GM21737 (cell line): ENCODE measurements around the gene KCNK17.

Experiments used
- ATAC-seq: cut with Tn5 transposase; IDR thresholded peaks from one replicate; pipeline ENCODE4 v1.9.1; 2021; ENCODE audit warnings: mild to moderate bottlenecking, moderate library complexity; ENCODE audit not compliant: unreplicated experiment

Gene KCNK17

DNA sequence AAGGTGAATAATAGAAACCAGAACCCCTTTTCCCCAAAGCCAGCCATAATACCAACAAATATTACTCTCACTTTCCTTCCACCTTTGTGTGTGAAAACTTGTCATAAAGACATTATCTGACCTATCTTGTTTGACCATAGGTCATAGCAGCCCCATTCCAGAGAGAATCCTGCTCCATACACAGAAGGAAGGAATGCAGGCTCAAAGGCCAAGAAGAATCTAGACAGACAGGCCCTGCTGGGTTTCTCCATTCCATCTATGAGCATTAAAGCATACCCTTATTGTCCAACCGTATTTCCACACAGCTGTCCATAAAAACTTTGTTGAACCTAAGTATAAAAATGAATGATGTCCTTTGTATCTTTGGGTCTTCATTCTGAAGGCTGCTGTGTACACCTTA, 44.3 kb downstream of the KCNK17 start:
- no peak for ATAC-seq

DNA sequence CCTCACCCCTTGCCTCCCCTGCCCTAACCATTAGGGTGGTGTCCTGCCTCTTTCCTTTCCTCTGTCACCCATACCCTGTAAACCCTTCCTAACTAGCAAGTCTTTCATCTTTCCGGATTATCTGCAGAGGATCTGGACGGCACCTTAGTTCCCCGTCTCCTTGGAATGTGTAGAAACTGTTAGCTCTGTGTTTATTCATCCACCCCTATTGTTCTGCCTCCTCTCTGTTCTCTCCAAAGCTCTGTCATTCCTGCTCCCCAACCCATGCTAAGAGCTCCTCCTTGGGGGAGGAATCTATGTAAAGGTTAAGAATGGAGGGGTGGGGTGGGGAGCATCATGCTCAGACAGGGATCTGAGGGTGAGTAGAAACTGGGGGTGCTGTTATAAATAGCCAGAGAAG, 45.5 kb downstream of the KCNK17 start:
- no peak for ATAC-seq

DNA sequence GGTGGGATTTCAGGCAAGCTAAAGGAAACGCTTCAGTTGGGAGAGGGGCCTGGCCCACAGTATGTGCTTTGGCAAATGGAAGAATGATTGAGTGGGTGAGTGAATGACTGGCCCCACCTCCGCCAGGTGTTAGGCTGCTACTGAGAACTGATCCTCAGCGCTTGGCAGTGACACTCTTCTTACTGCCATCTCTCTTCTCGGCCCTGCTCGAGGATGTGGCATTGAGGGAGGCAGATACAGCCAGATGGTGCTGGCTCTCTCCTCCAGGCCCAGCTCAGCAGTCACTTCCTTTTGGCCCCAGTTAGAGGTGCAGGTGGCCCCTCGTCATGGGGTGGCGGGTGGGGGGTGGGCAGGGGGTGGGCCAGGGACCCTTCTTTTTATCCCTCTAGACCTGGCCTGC, 46.0 kb downstream of the KCNK17 start:
- no peak for ATAC-seq

DNA sequence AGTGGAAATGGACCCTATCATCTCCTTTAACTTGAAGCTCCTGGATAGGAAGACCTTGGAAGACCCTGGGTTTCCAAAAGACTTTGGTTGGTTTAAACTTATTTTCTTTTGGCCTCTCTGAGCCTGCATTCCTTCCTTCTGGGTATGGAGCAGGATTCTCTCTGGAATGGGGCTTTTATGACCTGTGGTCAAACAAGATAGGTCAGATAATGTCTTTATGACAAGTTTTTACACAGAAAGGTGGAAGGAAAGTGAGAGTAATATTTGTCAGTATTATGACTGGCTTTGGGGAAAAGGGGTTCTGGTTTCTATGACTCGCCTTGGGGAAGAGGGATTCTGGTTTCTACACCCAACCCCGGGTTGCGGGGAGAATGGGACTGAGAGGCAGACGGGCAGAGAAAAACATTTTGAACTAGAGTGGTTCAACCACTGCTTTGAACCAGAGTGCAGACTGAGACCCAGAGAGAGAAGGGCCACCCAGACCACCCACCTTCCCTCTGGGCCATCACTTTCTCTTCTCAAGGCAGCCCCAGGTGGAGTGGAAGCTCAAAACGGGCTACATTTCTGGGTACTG, 47.4 kb downstream of the KCNK17 start:
- no peak for ATAC-seq

DNA sequence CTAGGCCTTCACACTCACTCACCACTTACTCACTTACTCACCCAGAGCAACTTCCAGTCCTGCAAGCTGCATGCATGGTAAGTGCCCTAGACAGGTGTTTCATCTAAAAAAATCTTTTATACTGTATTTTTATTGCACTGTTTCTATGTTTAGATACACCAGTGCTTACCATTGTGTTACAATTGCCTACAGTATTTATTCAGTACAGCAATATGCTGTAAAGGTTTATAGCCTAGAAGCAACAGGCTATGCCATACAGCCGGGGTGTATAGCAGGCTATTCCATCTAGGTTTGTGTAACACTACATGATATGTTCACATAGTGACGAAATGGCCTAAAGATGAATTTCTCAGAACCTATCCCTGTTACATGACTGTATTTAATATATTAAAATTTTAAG, 47.8 kb downstream of the KCNK17 start:
- ATAC-seq: no peak

DNA sequence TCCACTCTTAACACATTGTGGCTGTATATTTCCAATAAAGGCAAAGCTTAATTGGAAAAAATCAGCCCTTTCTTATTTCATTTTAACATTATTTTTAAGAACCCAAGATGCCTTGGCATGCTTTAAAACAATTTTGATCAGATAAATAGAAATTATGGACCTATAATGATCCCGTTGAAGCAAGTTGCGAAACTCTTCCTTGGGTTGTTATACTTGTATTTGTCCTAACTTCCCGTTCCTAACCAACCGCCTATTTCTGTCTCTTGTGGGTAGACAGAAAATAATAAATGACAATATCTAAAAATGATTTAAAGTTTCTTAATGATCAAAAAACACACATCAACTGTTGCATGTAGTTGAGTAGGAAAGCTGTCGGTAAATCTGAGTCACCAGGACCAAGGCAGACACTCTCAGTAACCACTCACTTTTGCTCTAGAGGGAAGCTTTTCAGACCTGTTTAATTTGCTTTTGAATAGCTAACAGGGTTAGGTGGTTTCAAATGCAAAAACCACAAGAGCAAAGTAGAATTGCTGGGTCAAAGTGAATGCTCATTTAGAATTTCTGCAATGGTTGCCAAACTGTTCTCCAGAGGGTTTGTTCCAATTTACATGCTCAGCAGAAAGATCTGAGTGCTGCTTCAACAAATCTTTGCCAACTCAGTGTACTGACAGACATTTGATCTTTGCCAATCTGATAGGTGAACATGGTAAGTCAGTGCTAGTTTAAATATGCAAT, 50.7 kb downstream of the KCNK17 start:
- no peak for ATAC-seq

DNA sequence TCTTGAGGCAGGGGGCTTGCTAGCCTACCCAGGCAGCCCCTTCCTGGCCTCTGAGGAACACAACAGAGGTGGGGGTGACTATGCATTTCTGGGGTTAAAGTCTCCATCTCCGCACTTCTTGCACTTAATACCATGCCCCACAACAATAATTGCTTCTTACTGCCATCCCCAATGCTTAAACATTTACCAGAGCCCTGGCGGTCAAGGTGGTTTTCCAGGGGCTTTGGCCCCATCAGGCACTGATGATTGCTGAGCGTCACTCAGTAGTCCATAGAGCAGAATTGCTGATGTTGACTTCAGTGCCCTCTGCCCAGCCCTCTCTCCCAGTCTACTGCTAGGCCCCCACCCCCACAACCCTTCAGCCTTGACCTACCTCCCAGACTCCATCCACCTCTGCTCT, 52.5 kb downstream of the KCNK17 start:
- ATAC-seq: no peak

DNA sequence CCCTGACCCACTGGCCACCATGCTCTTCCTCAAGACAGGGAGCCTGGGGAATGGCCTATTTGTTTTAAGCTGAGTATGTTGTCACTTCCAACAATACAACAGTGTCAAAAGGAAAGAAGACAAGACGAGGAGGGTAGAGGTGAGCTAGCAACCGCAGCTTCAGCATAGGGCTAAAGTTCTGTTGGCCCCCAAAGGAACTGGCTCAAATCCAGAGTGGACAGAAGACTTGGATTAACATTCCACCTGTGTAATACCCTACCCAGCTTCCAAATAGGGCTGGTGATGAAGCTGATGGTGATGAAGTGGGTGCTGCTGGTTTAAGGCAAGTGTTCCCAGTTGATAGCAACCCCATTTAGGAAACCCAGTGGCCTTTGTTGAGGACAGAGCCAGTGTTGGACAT, 53.3 kb downstream of the KCNK17 start:
- ATAC-seq: no peak

DNA sequence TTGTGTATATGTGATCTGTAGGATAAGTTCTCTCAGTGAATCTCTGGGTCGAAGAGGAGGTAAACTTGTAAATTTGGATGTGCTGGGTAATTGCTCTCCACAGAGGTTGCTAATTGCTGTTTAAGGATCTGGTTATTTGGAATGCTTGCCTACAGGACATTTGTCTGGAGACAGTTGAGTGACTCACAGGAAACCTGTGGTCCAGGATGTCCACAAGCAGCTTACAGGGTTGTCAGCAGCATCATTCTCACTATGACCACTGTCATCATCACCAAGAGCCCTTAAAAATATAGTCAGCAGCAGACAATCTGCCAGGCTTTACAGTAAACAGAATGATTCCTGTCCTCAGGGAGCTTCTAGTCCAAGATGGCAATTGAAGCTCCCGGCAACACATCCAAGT, 53.8 kb downstream of the KCNK17 start:
- ATAC-seq: no peak

DNA sequence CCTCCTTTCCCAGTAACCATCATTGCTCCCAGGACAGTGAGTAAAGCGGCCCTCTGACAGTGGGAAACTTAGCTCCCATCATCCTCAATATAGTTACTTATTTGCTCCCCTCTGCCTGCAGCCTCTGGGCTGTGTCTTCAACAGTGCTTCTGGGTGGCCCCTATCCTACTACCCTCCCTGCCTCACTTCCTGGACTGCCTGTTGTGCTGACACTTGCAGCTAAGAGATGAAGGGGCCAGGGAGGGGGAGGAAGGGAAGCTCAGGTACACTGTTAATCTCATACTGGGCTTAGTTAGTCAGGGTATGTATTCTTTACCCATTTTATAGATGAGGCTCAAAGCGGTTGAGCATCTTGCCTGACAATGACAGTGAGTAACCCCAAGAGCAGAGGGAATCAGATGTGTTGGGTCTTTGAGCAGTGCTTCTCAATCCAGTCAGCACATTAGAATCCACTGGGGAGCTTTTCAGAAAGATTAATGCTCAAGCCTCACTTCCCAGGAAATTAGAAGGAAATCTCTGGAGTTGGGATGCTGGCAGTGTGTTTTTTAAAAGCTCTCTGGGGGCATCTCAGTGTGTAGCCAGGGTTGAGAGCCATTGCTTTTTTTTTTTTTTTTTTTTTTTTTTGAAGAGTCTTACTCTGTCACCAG, 57.8 kb downstream of the KCNK17 start:
- ATAC-seq: no peak

DNA sequence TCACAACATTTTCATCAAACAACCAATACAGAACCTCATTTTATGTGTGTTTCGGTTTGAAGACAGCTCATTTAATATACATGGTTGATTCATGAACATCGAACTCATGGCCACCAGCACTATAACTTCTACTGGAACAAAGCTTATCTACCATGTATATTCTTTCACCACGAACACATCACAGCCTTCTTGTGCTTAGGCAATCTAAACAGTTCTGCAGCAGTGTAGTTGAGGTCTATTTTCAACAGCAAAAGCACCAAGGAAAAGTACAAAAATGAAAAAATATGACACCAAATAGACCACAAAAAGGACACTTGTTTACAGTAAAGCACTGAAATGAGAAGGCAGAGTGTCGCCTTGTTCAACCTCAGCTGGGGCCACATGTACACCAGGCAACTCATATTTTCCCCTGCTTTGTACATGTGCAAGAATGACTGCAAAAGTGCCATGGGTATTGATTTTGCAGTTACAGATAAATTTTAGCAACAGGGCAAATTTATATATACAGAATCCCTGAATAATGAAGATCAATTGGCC, 59.2 kb downstream of the KCNK17 start:
- ATAC-seq: no peak

DNA sequence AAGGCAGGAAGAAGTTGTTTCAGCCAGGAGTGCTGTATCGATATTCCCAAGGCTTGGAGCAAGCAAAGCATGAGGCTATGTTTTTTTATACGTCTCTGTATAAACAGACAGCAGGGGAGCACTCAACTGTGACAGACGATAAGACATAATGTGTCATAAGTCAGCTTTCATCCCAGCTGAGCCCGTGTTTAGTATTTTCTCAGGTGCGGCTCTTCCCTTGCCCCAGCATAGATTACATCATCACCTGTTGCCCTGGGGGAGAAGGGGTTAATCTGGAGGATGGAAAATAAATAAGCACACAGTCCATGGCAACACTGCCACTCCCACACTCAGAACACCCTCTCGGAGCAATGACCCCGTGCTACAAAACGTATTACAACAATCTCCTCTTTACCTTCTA, 62.8 kb downstream of the KCNK17 start:
- ATAC-seq: no peak

DNA sequence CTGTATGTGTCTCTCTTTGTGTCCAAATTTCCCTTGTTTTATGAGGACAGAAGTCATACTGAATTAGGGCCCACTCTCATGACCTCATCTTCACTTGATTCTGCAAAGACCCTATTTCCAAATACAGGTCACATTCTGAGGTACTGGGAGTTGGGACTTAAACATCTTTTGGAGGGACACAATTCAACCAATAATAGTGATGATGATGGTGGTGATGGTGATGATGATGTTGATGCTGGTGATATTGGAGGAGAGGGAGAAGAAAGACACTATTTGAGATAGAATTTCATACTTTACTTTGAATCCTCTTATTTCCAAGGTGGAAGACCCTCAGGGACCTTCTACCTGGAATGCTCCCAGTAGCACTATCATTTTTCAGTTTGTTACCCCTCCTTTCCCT, 63.7 kb downstream of the KCNK17 start:
- no peak for ATAC-seq

DNA sequence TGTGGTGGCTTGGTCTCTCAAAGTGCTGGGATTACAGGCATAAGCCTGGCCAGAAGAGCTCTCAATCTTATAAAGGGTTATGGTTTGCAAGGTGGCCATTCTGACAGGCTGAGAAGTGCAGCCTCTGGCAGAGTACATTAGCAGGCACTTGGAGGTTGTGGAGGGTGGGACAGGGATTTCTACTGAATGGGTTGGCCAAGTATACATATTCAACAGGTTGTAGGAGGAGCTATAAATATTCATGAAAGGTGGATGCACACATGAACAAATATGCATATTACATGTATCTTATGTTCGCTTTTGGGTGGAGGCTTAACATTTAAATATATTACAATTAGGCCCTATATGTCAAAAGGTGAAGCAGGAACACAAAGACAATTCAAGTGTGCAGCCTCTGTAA, 64.9 kb downstream of the KCNK17 start:
- ATAC-seq: no peak
